ENCODE data around the gene PDHX. TPM values are rescaled to one million over a fixed set of nuclear protein-coding genes. Genes with fewer than 3 reads are reported as not detected.

The PDHX gene
- total RNA-seq, 1 experiment from 2014 or later: 18.8 TPM

GRCh38 chr11:34936945-34937629 is 20.7 kb downstream of the PDHX start:
- in situ Hi-C loops (cut with HindIII; ENCODE audit: low pct_unique_long_range_greater_than_20kb, low sequenced_read_pairs): no loop called here
- DNase-seq (ENCODE audit: low read depth): no peak

- DNase-seq (ENCODE audit: low read depth): no peak
- in situ Hi-C loops (cut with HindIII; ENCODE audit: low pct_unique_long_range_greater_than_20kb, low sequenced_read_pairs): no loop called here
Measured at GRCh38 chr11:34938611-34939010, 22.2 kb downstream of the PDHX start.

GRCh38 chr11:34940026-34940677 is 23.7 kb downstream of the PDHX start:
- no peak for DNase-seq (ENCODE audit: low read depth)
- in situ Hi-C loops (cut with HindIII; ENCODE audit: low pct_unique_long_range_greater_than_20kb, low sequenced_read_pairs): no loop called here

- in situ Hi-C loops (cut with HindIII; ENCODE audit: low pct_unique_long_range_greater_than_20kb, low sequenced_read_pairs): no loop called here
- DNase-seq (ENCODE audit: low read depth): no peak
Measured at GRCh38 chr11:34941688-34942087, 25.3 kb downstream of the PDHX start.

GRCh38 chr11:34944692-34945091 is 28.3 kb downstream of the PDHX start:
- no peak for DNase-seq (ENCODE audit: low read depth)
- in situ Hi-C loops (cut with HindIII; ENCODE audit: low pct_unique_long_range_greater_than_20kb, low sequenced_read_pairs): no loop called here

GRCh38 chr11:34948696-34949095 is 32.3 kb downstream of the PDHX start:
- in situ Hi-C loops (cut with HindIII; ENCODE audit: low pct_unique_long_range_greater_than_20kb, low sequenced_read_pairs): no loop called here
- no peak for DNase-seq (ENCODE audit: low read depth)

DNA sequence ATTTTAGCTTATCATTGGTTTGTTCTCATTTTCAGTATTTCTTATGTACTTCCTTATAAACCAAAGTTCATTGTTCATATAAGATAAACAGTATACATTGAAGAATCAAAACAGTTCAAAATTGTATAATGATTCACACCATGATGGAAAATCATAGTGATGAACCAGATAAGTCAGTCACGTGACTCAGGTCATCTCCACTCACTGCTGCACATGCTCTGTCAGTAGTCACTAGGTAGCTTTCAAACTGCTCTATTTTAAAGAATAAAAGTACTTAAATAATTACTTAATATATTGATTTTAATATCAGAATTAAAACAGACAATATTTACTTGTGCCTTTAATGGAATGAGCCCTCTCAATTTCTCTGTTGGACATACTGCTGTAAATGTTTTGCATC is 37.5 kb downstream of the PDHX start:
- in situ Hi-C loops (cut with HindIII; ENCODE audit: low pct_unique_long_range_greater_than_20kb, low sequenced_read_pairs): no loop called here
- no peak for DNase-seq (ENCODE audit: low read depth)

DNA sequence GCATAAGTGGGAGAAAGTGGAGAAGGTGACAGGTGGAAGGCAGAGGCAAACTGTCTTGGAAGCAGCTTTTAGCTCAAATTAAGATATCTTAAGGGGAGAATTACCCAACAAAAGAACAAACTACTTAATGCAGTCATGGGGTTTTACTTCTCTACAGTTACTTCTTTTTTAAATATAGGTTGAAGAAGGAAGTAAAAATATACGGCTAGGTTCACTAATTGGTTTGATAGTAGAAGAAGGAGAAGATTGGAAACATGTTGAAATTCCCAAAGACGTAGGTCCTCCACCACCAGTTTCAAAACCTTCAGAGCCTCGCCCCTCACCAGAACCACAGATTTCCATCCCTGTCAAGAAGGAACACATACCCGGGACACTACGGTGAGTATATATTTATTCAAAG is 40.8 kb downstream of the PDHX start:
- in situ Hi-C loops (cut with HindIII; ENCODE audit: low pct_unique_long_range_greater_than_20kb, low sequenced_read_pairs): no loop called here
- no peak for DNase-seq (ENCODE audit: low read depth)

DNA sequence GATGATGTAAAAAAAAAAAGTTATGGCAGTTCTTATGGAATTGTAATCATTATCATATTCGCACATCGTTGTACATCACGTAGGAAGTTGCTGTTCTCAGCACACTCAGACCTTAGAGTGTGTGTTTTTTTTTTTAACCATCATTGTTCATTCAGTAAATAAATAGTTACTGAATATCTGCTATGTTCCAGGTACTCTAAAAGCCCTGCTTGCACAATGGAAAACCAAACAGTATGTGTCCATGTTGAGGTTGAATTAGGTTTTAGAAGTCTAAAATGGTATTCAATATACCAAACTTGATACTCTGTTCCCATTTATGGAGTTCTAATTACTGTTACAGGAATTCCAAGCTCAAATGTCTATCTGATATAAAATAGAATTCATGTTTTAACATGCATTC is 41.2 kb downstream of the PDHX start:
- no peak for DNase-seq (ENCODE audit: low read depth)
- in situ Hi-C loops (cut with HindIII; ENCODE audit: low pct_unique_long_range_greater_than_20kb, low sequenced_read_pairs): no loop called here

- no peak for DNase-seq (ENCODE audit: low read depth)
- in situ Hi-C loops (cut with HindIII; ENCODE audit: low pct_unique_long_range_greater_than_20kb, low sequenced_read_pairs): no loop called here
Measured at GRCh38 chr11:34959770-34960169, 43.4 kb downstream of the PDHX start.

DNA sequence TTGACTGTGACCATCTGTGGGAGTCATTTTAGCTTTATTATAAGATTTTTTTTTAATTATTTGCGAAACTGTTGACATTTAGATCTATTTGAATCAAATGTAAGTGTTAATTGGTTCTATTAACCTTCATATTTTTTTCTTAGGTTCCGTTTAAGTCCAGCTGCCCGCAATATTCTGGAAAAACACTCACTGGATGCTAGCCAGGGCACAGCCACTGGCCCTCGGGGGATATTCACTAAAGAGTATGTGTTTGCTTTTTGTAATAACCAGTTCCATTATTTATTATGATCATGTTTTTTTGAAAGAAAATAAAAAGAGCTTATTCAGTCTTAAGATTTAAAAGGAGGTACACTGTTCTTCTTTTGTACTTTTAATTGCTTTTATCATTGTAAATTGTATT is 43.9 kb downstream of the PDHX start:
- no peak for DNase-seq (ENCODE audit: low read depth)
- in situ Hi-C loops (cut with HindIII; ENCODE audit: low pct_unique_long_range_greater_than_20kb, low sequenced_read_pairs): no loop called here

DNA sequence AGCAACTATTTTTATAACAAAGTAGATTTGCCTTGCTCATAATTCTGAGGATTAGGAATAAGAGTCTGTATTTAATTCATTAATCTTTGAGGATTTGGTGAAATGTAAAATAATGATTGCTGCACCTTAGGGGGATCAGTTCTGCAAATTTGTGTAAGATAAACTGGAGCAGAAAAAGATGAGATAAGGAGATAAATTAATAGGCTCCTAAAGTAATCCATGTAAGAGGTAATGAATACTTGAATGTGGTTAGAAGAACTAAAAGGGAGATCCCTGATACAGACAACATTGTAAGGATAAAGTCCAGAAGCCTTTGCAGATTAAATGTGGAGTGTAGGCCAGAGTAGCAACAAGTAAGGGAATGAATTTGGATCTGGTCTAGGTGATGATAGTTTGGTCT is 45.6 kb downstream of the PDHX start:
- DNase-seq (ENCODE audit: low read depth): no peak
- in situ Hi-C loops (cut with HindIII; ENCODE audit: low pct_unique_long_range_greater_than_20kb, low sequenced_read_pairs): no loop called here

DNA sequence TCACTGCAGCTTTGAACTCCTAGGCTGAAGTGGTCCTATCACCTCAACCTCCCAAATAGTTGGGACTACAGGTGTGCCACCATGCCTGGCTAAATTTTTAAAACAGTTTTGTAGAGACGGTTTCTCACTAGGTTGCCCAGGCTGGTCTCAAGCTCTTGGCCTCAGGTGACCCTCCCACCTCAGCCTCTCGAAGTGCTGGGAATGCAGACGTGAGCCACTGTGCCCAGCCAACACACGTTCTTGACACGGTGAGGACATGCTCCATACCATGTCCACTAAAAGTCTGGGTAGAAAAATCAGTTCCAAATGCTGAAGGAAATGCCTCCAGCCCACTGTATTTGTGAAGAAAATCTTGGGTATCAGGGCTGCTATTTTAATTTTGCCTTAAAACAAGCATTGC is 46.9 kb downstream of the PDHX start:
- no peak for DNase-seq (ENCODE audit: low read depth)
- in situ Hi-C loops (cut with HindIII; ENCODE audit: low pct_unique_long_range_greater_than_20kb, low sequenced_read_pairs): no loop called here

DNA sequence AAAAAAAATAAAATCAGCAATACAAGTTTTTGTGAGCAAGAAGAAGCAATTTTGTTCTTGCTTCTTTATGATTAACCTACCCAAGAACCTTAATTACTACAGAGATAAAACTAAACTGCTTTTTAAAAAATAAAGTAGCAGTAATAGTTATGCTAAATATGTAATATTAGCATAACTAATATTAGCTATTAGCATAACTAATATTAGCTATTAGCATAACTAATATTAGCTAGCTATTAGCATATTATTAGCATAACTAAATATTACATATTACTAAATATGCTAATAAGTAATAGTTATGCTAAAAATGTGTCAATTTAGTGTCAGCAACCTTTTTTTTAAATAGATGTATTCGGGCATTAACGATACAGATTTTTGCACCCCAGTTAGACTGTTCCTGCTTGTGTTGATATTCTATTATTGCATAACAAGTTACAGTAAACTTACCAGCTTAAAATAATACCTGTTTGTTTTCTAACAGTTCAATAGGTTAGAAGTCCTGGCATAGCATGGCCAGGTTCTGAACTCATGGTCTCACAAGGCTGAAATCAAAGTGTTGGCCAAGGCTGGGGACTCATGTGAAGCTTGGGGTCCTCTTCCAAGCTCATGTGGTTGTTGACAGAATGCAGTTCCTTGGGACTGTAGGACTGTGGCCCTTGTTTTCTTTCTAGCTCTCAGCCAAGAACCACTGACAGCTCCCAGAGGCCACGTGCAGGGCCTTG is 48.4 kb downstream of the PDHX start:
- DNase-seq (ENCODE audit: low read depth): no peak
- in situ Hi-C loops (cut with HindIII; ENCODE audit: low pct_unique_long_range_greater_than_20kb, low sequenced_read_pairs): no loop called here

DNA sequence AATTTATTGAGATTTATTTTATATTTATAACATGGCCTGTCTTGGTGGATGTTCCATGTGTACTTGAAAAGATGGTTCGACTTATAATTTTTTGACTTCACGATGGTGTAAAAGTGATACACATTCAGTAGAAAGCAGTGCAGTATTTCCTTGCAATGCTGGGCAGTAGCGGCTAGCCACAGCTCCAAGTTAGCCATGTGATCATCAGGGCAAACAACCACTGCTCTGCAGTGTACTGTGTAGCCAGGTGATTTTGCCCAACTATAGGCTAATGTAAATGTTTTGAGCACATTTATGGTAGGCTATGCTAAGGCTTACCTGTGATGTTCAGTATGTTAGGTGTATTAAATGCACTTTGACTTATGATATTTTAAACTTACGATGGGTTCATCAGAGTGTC is 52.4 kb downstream of the PDHX start:
- in situ Hi-C loops (cut with HindIII; ENCODE audit: low pct_unique_long_range_greater_than_20kb, low sequenced_read_pairs): no loop called here
- DNase-seq (ENCODE audit: low read depth): no peak

GRCh38 chr11:34970033-34970432 is 53.6 kb downstream of the PDHX start:
- in situ Hi-C loops (cut with HindIII; ENCODE audit: low pct_unique_long_range_greater_than_20kb, low sequenced_read_pairs): no loop called here
- DNase-seq (ENCODE audit: low read depth): no peak

- in situ Hi-C loops (cut with HindIII; ENCODE audit: low pct_unique_long_range_greater_than_20kb, low sequenced_read_pairs): no loop called here
- no peak for DNase-seq (ENCODE audit: low read depth)
Measured at GRCh38 chr11:34970480-34970879, 54.1 kb downstream of the PDHX start.

DNA sequence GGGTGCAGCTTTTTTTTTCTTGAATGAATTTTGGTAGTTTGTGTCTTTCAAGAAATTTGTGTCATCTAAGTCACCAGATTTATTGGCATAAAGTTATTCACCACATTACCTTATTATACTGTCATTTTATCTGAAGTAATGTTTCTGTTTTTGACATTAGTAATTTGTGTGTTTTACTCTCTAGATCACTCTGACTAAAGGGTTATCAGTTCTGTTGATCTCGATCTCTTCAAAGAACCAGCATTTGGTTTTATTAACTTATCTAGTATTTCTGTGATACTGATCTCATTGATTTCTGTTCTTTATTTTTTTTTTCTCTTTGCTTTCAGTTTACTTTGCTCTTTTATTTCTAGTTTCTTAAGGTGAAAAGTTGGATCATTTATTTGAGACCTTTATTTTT is 55.5 kb downstream of the PDHX start:
- no peak for DNase-seq (ENCODE audit: low read depth)
- in situ Hi-C loops (cut with HindIII; ENCODE audit: low pct_unique_long_range_greater_than_20kb, low sequenced_read_pairs): no loop called here

DNA sequence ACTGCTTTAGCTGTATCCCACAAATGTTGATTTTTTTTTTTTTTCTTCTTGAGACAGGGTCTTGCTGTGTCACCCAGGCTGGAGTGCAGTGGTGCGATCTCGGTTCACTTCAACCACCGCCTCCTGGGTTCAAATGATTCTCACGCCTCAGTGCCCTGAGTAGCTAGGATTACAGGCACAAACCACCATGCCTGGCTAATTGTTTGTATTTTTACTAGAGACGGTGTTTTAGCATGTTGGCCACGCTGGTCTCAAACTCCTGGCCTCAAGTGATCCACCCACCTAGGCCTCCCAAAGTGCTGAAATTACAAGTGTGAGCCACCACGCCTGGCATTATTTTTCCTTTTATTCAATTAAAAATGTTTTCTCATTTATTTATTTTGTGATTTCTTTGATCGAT is 55.9 kb downstream of the PDHX start:
- no peak for DNase-seq (ENCODE audit: low read depth)
- in situ Hi-C loops (cut with HindIII; ENCODE audit: low pct_unique_long_range_greater_than_20kb, low sequenced_read_pairs): no loop called here

- in situ Hi-C loops (cut with HindIII; ENCODE audit: low pct_unique_long_range_greater_than_20kb, low sequenced_read_pairs): no loop called here
- DNase-seq (ENCODE audit: low read depth): no peak
Measured at GRCh38 chr11:34972892-34973291, 56.5 kb downstream of the PDHX start.
